ENCODE data around the gene RNU5D-1. TPM values are rescaled to one million over a fixed set of nuclear protein-coding genes. Genes with fewer than 3 reads are reported as not detected.
A peak's percentile ranks its signal among the peaks of the same experiment; 100 is the strongest.

Gene RNU5D-1
- total and polyA plus RNA-seq, 12 donors = not detected

DNA sequence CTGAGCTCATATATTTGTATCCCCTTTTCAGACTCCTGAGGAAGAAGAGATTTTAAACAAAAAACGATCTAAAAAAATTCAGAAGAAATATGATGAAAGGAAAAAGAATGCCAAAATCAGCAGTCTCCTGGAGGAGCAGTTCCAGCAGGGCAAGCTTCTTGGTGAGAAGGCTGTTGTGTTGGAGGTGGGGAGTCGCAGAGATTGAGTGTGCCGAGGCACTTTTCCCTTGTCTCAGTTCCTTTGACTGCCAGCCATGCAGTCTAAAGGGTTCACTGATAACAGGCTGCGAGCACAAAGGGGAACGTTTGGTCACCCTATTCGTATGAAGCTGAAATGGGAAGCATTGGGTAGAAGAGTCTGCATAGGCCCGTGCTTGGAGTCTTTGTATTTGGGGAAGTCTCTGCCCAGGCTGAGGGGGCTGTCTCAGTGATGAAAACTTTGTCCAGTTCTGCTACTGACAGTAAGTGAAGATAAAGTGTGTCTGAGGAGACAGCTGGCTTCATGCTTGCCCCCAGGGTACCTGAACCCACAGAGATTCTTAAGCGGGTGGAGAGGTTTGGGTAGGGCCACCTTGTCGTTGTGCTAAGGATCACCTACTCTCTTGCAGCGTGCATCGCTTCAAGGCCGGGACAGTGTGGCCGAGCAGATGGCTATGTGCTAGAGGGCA lies 47.1 kb upstream of the RNU5D-1 start:
- TF ChIP-seq, protein P1, sequence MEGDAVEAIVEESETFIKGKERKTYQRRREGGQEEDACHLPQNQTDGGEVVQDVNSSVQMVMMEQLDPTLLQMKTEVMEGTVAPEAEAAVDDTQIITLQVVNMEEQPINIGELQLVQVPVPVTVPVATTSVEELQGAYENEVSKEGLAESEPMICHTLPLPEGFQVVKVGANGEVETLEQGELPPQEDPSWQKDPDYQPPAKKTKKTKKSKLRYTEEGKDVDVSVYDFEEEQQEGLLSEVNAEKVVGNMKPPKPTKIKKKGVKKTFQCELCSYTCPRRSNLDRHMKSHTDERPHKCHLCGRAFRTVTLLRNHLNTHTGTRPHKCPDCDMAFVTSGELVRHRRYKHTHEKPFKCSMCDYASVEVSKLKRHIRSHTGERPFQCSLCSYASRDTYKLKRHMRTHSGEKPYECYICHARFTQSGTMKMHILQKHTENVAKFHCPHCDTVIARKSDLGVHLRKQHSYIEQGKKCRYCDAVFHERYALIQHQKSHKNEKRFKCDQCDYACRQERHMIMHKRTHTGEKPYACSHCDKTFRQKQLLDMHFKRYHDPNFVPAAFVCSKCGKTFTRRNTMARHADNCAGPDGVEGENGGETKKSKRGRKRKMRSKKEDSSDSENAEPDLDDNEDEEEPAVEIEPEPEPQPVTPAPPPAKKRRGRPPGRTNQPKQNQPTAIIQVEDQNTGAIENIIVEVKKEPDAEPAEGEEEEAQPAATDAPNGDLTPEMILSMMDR (IDR thresholded peaks at IDR 0.05) = no peak
- Histone ChIP-seq H3K27ac (peak overlapping the region in 1 of 10 donors; percentile 31), H3K9me3 (no peaks in the 10 kb centered on the region), H3K4me1 (peaks cover 2 to 43% (median 31%) of the 10 kb centered on the region in 9 donors), H3K27me3 (no peaks in the 10 kb centered on the region), H3K4me3 (peak overlapping the region in 1 of 10 donors; percentile 65), H3K36me3 (peaks cover 0 to 59% (median 24%) of the 10 kb centered on the region in 9 donors)
- WGBS, 2 donors = 64 to 67% methylated on average over 13 of the region's 13 CpGs
- intact Hi-C loops (cut with DNase I) = loop anchor here in 2 of 10 donors (5.0 kb wide), 2 partner anchors 41 to 234 kb away; partner anchors contain the start of genes HECTD3 (in 1 of the 2), KIF2C (in 1 of the 2) and UROD (in 1 of the 2)
- no peak for DNase-seq
- no peak for ATAC-seq

DNA sequence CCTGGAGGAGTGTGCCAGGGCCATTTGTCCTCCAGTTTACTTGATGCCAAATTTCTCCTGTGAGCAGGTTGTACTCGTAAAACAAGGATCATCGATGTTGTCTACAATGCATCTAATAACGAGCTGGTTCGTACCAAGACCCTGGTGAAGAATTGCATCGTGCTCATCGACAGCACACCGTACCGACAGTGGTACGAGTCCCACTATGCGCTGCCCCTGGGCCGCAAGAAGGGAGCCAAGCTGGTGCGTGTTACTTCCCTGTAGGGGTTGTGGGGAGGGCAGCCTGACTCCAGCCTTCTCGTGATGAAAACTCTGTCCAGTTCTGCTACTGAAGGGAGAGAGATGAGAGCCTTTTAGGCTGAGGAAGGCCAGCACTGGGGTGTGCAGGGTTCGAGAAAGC lies 46.6 kb upstream of the RNU5D-1 start:
- intact Hi-C loops (cut with DNase I) = loop anchor here in 2 of 10 donors (5.0 kb wide), 2 partner anchors 40 to 235 kb away; partner anchors contain the start of genes HECTD3 (in 1 of the 2), KIF2C (in 1 of the 2) and UROD (in 1 of the 2)
- Histone ChIP-seq H3K27me3 (no peaks in the 10 kb centered on the region), H3K9me3 (no peaks in the 10 kb centered on the region), H3K36me3 (peaks cover 0 to 59% (median 24%) of the 10 kb centered on the region in 9 donors), H3K4me3 (peak overlapping the region in 1 of 10 donors; percentile 65), H3K4me1 (peaks cover 2 to 43% (median 31%) of the 10 kb centered on the region in 9 donors), H3K27ac (peak overlapping the region in 1 of 10 donors; percentile 31)
- DNase-seq (no peak), ATAC-seq (no peak)
- TF ChIP-seq, protein P1 (IDR thresholded peaks at IDR 0.05) = no peak
- 82 to 85% methylated on average over 14 of the region's 14 CpGs for WGBS, 2 donors

DNA sequence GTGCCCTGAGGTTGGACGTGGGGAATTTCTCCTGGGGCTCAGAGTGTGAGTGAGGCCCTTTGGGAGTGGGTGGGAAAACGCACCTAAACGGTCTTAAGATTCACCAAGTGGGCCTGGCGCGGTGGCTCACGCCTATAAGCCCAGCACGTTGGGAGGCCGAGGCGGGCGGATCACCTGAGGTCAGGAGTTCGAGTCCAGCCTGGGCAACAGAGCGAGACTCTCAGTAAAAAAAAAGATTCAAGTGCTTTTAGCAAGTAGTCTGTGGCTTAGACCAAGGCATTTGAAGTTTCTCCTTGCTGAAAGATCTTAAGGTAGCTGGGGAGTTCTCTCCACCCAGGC lies 45.7 kb upstream of the RNU5D-1 start:
- no peaks in the 10 kb centered on the region for H3K9me3 ChIP-seq
- peaks cover 0 to 54% (median 24%) of the 10 kb centered on the region in 9 donors for H3K36me3 ChIP-seq
- intact Hi-C loops (cut with DNase I) = loop anchor here in 2 of 10 donors (5.0 kb wide), 2 partner anchors 39 to 236 kb away; partner anchors contain the start of genes HECTD3 (in 1 of the 2), KIF2C (in 1 of the 2) and UROD (in 1 of the 2)
- H3K4me1 ChIP-seq = peaks cover 2 to 43% (median 31%) of the 10 kb centered on the region in 9 donors
- no peaks in the 10 kb centered on the region for H3K27me3 ChIP-seq
- ATAC-seq (no peak), DNase-seq (no peak)
- peak overlapping the region in 7 of 10 donors; percentile 49 to 98 (median 96) for H3K27ac ChIP-seq
- H3K4me3 ChIP-seq = peak overlapping the region; percentile 51 to 98 (median 84)
- TF ChIP-seq, protein P1 (IDR thresholded peaks at IDR 0.05) = no peak
- WGBS, 2 donors = 60 to 61% methylated on average over 12 of the region's 12 CpGs

DNA sequence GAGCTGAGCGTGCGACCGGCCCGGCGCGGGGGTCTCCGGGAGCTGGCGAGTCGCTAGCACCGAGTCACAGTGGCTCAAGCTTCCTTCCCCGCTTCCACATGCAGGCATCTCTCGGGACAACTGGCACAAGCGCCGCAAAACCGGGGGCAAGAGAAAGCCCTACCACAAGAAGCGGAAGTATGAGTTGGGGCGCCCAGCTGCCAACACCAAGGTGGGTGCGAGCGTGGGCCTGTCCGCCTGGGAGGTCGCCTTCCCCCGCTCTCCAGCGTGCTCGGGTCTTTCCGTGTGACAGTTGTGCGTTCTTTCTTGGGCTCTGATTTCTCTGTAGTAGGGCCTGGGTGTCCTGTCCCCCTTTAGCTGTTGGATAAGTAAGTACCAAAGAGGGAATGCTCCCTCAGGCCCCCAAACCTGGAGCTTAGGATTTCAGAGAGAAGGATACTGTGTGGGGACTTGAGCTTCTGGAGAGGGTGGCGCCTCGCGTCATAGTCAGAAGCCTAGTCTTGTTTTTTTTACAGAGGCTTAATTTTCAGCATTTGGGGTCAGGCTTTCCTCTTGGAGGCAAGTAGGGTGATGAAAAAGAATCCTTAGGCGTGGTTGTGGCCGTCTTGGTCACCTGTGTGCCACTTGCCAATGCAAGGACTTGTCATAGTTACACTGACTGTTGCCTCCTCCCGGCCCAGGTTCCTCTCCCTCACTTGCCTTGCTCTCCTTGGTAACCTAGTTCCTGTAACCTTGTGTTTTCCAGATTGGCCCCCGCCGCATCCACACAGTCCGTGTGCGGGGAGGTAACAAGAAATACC lies 45.2 kb upstream of the RNU5D-1 start:
- WGBS, 2 donors = 6 to 9% methylated on average over 36 of the region's 36 CpGs
- Histone ChIP-seq H3K9me3 (no peaks in the 10 kb centered on the region), H3K4me3 (peak overlapping the region; percentile 51 to 98 (median 84)), H3K36me3 (peaks cover 0 to 49% (median 24%) of the 10 kb centered on the region in 9 donors), H3K4me1 (peaks cover 2 to 43% (median 31%) of the 10 kb centered on the region in 9 donors), H3K27me3 (no peaks in the 10 kb centered on the region), H3K27ac (peak overlapping the region; percentile 63 to 98 (median 96))
- ATAC-seq (peak in 7 of 8 donors; percentile 2 to 37 (median 9)), DNase-seq (no peak)
- intact Hi-C loops (cut with DNase I) = loop anchor here in 3 of 10 donors (2.0 to 5.0 kb wide), 3 partner anchors 37 to 236 kb away; partner anchors contain the start of genes KIF2C (in 2 of the 3), HECTD3 (in 1 of the 3) and UROD (in 1 of the 3)
- TF ChIP-seq, protein P1 (IDR thresholded peaks at IDR 0.05) = no peak
